Measurements from ENCODE around the gene EMC9.

GRCh38 chr14:24122416-24122815, 19.0 kb downstream of the EMC9 start:
- TF ChIP-seq CTCF (IDR thresholded peaks at IDR 0.05) (no peak), POLR2A (IDR thresholded peaks at IDR 0.05) (no peak)
